Right lobe of liver (tissue), 4 donors: ENCODE measurements around the gene PTBP1.

Experiments used
- CTCF ChIP-seq, 4 donors: fragments of 200-600 bp in 3 of 4; fragments of 450-650 bp in 1 of 4; IDR thresholded peaks; one replicate each; pipeline versions ENCODE4 v1.5.1 to v1.8.0; 2016 to 2022; ENCODE audit warnings: antibody characterized with exemption in 4 of 4, mild to moderate bottlenecking in 2 of 4
- POLR2A ChIP-seq: fragments of 450-650 bp; IDR thresholded peaks from one replicate; pipeline ENCODE4 v1.6.1; 2017; ENCODE audit warnings: antibody characterized with exemption, mild to moderate bottlenecking
- donor health status: DM: no; HTN: no; CAD: no.
- donor health status: DM: no; HTN: no; CAD: no.
- donor health status: DM: no; HTN: yes; CAD: no.

GRCh38 chr19:831407-832369 lies 34.4 kb downstream of the PTBP1 start:
- TF ChIP-seq CTCF (IDR thresholded peaks at IDR 0.05) = no peak
- TF ChIP-seq POLR2A = no peak
